HEK293 (cell line): ENCODE results near the gene POU2AF1.

ENCODE experiments used
- CTCF ChIA-PET: fragments of 350-600 bp; formaldehyde crosslinking; extraction: SDS; loops from one replicate; lab custom pipeline; 2021; ENCODE audit warnings: antibody characterized with exemption; lab: Yijun Ruan, JAX
- POLR2A ChIA-PET: fragments of 300-600 bp; formaldehyde crosslinking; extraction: SDS; loops from one replicate; lab custom pipeline; 2020; ENCODE audit warnings: antibody characterized with exemption, inconsistent platforms; lab: Yijun Ruan, JAX
- H3K27ac ChIP-seq: fragments of 200-500 bp; sonication (Bioruptor generic); 2 replicates; pipeline ENCODE4 v1.5.1; 2014; ENCODE audit warnings: low read depth, low read length, control low read depth, inconsistent platforms; ENCODE audit errors: extremely low read depth
- H3K36me3 ChIP-seq, 2 experiments: fragments of 200-500 bp in 1 of 2; sonication (Bioruptor generic) in 1 of 2; 1 replicate in 1 of 2; 2 replicates in 1 of 2; pipeline ENCODE4 v1.5.1; 2014 to 2017; ENCODE audit warnings: inconsistent platforms in 2 of 2, low read length in 2 of 2; ENCODE audit not compliant: control insufficient read depth in 2 of 2, insufficient read depth in 1 of 2
- H3K4me1 ChIP-seq: fragments of 200-500 bp; sonication (Bioruptor generic); 2 replicates; pipeline ENCODE4 v1.5.1; 2014; ENCODE audit warnings: mild to moderate bottlenecking, low read length, inconsistent platforms; ENCODE audit not compliant: control insufficient read depth, insufficient read depth
- H3K4me3 ChIP-seq: 2 replicates; pipeline ENCODE4 v1.5.1; 2011; ENCODE audit warnings: low read depth, mild to moderate bottlenecking, control low read depth, low read length, moderate library complexity
- H3K9me3 ChIP-seq: fragments of 200-500 bp; sonication (Bioruptor generic); 2 replicates; pipeline ENCODE4 v1.5.1; 2014; ENCODE audit warnings: low read depth, low read length, inconsistent platforms; ENCODE audit not compliant: control insufficient read depth, insufficient read depth
- FEZF1 ChIP-seq: fragments of 450-650 bp; formaldehyde crosslinking; IDR thresholded peaks from 2 replicates; pipeline ENCODE4 v1.5.1; 2016; ENCODE audit warnings: missing biosample characterization, missing genetic modification characterization
- GLIS2 ChIP-seq: fragments of 450-650 bp; formaldehyde crosslinking; IDR thresholded peaks from 2 replicates; pipeline ENCODE4 v1.5.1; 2016; ENCODE audit warnings: missing biosample characterization, missing genetic modification characterization
- IKZF3 ChIP-seq: fragments of 450-650 bp; IDR thresholded peaks from 2 replicates; pipeline ENCODE4 v1.5.0; 2018; ENCODE audit warnings: missing biosample characterization, mild to moderate bottlenecking, missing genetic modification characterization, moderate library complexity
- KLF1 ChIP-seq: fragments of 450-650 bp; formaldehyde crosslinking; IDR thresholded peaks from 2 replicates; pipeline ENCODE4 v1.5.1; 2016; ENCODE audit warnings: missing biosample characterization, missing genetic modification characterization
- TRIM28 ChIP-seq: IDR thresholded peaks from 2 replicates; pipeline ENCODE4 v1.6.1; 2011; ENCODE audit warnings: low read length, control low read depth, borderline replicate concordance
- WT1 ChIP-seq: fragments of 450-650 bp; formaldehyde crosslinking; IDR thresholded peaks from 2 replicates; pipeline ENCODE4 v1.5.1; 2016; ENCODE audit warnings: missing biosample characterization, missing genetic modification characterization
- ZNF112 ChIP-seq: fragments of 450-650 bp; formaldehyde crosslinking; IDR thresholded peaks from 2 replicates; pipeline ENCODE4 v1.5.0; 2017; ENCODE audit warnings: missing biosample characterization, missing genetic modification characterization
- ZNF121 ChIP-seq: fragments of 450-650 bp; formaldehyde crosslinking; IDR thresholded peaks from 2 replicates; pipeline ENCODE4 v1.5.1; 2016; ENCODE audit warnings: missing biosample characterization, missing genetic modification characterization
- ZNF184 ChIP-seq: fragments of 450-650 bp; IDR thresholded peaks from 2 replicates; pipeline ENCODE4 v1.5.1; 2018; ENCODE audit warnings: missing biosample characterization, mild to moderate bottlenecking, missing genetic modification characterization
- ZNF2 ChIP-seq: fragments of 450-650 bp; formaldehyde crosslinking; IDR thresholded peaks from 2 replicates; pipeline ENCODE4 v1.5.1; 2016; ENCODE audit warnings: missing biosample characterization, missing genetic modification characterization
- ZNF223 ChIP-seq: fragments of 450-650 bp; formaldehyde crosslinking; IDR thresholded peaks from 2 replicates; pipeline ENCODE4 v1.5.1; 2016; ENCODE audit warnings: missing biosample characterization, missing genetic modification characterization
- ZNF350 ChIP-seq: fragments of 450-650 bp; formaldehyde crosslinking; IDR thresholded peaks from 2 replicates; pipeline ENCODE4 v1.5.0; 2017; ENCODE audit warnings: missing biosample characterization, mild to moderate bottlenecking, missing genetic modification characterization
- ZNF37A ChIP-seq: fragments of 450-650 bp; IDR thresholded peaks from 2 replicates; pipeline ENCODE4 v1.5.1; 2018; ENCODE audit warnings: missing biosample characterization, missing genetic modification characterization
- ZNF426 ChIP-seq: fragments of 450-650 bp; formaldehyde crosslinking; IDR thresholded peaks from 2 replicates; pipeline ENCODE4 v1.5.1; 2017; ENCODE audit warnings: missing biosample characterization, missing genetic modification characterization, mild to moderate bottlenecking, inconsistent platforms, moderate library complexity
- ZNF473 ChIP-seq: fragments of 450-650 bp; formaldehyde crosslinking; IDR thresholded peaks from 2 replicates; pipeline ENCODE4 v1.5.1; 2017; ENCODE audit warnings: missing biosample characterization, missing genetic modification characterization
- ZNF561 ChIP-seq: fragments of 450-650 bp; IDR thresholded peaks from 2 replicates; pipeline ENCODE4 v1.5.1; 2018; ENCODE audit warnings: missing biosample characterization, missing genetic modification characterization, borderline replicate concordance
- ZNF621 ChIP-seq: fragments of 450-650 bp; formaldehyde crosslinking; IDR thresholded peaks from 2 replicates; pipeline ENCODE4 v1.5.1; 2017; ENCODE audit warnings: missing biosample characterization, missing genetic modification characterization
- ZNF677 ChIP-seq: fragments of 450-650 bp; IDR thresholded peaks from 2 replicates; pipeline ENCODE4 v1.5.0; 2018; ENCODE audit warnings: missing biosample characterization, mild to moderate bottlenecking, missing genetic modification characterization, moderate library complexity
- TF ChIP-seq, protein P1 (sequence below): fragments of 450-650 bp; formaldehyde crosslinking; IDR thresholded peaks from 2 replicates; pipeline ENCODE4 v1.5.1; 2016; ENCODE audit warnings: missing biosample characterization, missing genetic modification characterization, borderline replicate concordance
- TF ChIP-seq, protein P2 (sequence below): fragments of 450-650 bp; formaldehyde crosslinking; IDR thresholded peaks from 2 replicates; pipeline ENCODE4 v1.5.1; 2016; ENCODE audit warnings: missing biosample characterization, missing genetic modification characterization
- TF ChIP-seq, protein P3 (sequence below): fragments of 450-650 bp; formaldehyde crosslinking; IDR thresholded peaks from 2 replicates; pipeline ENCODE4 v1.5.1; 2016; ENCODE audit warnings: missing biosample characterization, missing genetic modification characterization, low read depth
- TF ChIP-seq, protein P4 (sequence below): fragments of 450-650 bp; formaldehyde crosslinking; IDR thresholded peaks from 2 replicates; pipeline ENCODE4; 2016; ENCODE audit warnings: missing biosample characterization, missing genetic modification characterization
- TF ChIP-seq, protein P5 (sequence below): sonication (generic); formaldehyde crosslinking; IDR thresholded peaks from 2 replicates; pipeline ENCODE4 v1.8.1; 2022; ENCODE audit warnings: mild to moderate bottlenecking, moderate library complexity, missing genetic modification reagents

The POU2AF1 gene

DNA sequence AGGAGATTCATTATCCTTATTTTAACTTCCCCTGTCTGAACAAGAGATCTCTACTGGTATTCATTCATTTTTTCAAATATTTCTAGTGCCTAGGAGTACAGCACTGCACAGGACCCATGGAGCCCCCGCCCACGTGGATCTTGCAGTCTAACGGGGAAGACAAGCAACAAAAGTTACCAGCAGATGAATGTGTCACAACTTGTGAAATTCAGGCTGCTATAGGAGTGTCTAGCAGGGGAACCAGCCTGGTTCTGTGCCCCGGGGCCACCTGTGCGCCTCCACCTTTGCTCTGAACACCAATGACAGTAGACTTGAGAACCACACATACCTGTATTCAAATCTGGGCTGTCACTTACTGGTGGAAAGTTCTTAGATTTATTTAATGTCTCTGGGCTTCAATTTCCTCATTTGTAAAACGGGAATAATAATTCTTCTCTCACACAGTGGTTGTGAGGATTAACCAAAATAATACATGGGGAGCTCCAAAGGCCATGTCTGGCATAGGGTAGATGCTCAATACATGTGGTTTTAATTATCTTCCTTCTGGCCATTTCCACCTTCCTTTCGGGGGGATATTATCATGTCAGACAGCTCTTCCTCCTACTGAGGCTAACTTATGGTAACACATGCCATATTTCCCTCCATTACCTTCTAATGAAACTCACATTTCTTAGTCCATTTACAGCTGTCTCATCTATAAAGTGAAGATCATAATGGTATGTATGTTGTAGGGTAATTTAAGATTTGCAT, 17.8 kb downstream of the POU2AF1 start (continued):
- TF ChIP-seq, protein P1, sequence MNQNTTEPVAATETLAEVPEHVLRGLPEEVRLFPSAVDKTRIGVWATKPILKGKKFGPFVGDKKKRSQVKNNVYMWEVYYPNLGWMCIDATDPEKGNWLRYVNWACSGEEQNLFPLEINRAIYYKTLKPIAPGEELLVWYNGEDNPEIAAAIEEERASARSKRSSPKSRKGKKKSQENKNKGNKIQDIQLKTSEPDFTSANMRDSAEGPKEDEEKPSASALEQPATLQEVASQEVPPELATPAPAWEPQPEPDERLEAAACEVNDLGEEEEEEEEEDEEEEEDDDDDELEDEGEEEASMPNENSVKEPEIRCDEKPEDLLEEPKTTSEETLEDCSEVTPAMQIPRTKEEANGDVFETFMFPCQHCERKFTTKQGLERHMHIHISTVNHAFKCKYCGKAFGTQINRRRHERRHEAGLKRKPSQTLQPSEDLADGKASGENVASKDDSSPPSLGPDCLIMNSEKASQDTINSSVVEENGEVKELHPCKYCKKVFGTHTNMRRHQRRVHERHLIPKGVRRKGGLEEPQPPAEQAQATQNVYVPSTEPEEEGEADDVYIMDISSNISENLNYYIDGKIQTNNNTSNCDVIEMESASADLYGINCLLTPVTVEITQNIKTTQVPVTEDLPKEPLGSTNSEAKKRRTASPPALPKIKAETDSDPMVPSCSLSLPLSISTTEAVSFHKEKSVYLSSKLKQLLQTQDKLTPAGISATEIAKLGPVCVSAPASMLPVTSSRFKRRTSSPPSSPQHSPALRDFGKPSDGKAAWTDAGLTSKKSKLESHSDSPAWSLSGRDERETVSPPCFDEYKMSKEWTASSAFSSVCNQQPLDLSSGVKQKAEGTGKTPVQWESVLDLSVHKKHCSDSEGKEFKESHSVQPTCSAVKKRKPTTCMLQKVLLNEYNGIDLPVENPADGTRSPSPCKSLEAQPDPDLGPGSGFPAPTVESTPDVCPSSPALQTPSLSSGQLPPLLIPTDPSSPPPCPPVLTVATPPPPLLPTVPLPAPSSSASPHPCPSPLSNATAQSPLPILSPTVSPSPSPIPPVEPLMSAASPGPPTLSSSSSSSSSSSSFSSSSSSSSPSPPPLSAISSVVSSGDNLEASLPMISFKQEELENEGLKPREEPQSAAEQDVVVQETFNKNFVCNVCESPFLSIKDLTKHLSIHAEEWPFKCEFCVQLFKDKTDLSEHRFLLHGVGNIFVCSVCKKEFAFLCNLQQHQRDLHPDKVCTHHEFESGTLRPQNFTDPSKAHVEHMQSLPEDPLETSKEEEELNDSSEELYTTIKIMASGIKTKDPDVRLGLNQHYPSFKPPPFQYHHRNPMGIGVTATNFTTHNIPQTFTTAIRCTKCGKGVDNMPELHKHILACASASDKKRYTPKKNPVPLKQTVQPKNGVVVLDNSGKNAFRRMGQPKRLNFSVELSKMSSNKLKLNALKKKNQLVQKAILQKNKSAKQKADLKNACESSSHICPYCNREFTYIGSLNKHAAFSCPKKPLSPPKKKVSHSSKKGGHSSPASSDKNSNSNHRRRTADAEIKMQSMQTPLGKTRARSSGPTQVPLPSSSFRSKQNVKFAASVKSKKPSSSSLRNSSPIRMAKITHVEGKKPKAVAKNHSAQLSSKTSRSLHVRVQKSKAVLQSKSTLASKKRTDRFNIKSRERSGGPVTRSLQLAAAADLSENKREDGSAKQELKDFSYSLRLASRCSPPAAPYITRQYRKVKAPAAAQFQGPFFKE (tag by site-specific recombination) = no peak
- TF ChIP-seq, protein P2, sequence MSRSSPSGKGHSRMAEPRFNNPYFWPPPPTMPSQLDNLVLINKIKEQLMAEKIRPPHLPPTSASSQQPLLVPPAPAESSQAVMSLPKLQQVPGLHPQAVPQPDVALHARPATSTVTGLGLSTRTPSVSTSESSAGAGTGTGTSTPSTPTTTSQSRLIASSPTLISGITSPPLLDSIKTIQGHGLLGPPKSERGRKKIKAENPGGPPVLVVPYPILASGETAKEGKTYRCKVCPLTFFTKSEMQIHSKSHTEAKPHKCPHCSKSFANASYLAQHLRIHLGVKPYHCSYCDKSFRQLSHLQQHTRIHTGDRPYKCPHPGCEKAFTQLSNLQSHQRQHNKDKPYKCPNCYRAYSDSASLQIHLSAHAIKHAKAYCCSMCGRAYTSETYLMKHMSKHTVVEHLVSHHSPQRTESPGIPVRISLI (tag by site-specific recombination) = no peak
- TF ChIP-seq ZNF184 (tag by site-specific recombination) (no peak), ZNF37A (tag by site-specific recombination) (no peak), FEZF1 (tag by site-specific recombination) (no peak), ZNF561 (no peak), GLIS2 (tag by site-specific recombination) (no peak), ZNF677 (tag by site-specific recombination) (no peak), ZNF121 (tag by site-specific recombination) (no peak), TRIM28 (no peak), ZNF473 (no peak), ZNF2 (no peak)
- TF ChIP-seq, protein P3, sequence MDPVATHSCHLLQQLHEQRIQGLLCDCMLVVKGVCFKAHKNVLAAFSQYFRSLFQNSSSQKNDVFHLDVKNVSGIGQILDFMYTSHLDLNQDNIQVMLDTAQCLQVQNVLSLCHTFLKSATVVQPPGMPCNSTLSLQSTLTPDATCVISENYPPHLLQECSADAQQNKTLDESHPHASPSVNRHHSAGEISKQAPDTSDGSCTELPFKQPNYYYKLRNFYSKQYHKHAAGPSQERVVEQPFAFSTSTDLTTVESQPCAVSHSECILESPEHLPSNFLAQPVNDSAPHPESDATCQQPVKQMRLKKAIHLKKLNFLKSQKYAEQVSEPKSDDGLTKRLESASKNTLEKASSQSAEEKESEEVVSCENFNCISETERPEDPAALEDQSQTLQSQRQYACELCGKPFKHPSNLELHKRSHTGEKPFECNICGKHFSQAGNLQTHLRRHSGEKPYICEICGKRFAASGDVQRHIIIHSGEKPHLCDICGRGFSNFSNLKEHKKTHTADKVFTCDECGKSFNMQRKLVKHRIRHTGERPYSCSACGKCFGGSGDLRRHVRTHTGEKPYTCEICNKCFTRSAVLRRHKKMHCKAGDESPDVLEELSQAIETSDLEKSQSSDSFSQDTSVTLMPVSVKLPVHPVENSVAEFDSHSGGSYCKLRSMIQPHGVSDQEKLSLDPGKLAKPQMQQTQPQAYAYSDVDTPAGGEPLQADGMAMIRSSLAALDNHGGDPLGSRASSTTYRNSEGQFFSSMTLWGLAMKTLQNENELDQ (tag by site-specific recombination) = no peak
- TF ChIP-seq, protein P4, sequence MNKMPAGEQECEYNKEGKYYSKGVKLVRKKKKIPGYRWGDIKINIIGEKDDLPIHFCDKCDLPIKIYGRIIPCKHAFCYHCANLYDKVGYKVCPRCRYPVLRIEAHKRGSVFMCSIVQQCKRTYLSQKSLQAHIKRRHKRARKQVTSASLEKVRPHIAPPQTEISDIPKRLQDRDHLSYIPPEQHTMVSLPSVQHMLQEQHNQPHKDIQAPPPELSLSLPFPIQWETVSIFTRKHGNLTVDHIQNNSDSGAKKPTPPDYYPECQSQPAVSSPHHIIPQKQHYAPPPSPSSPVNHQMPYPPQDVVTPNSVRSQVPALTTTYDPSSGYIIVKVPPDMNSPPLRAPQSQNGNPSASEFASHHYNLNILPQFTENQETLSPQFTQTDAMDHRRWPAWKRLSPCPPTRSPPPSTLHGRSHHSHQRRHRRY (tag by site-specific recombination) = no peak
- TF ChIP-seq, all 188 proteins: peak for 0

DNA sequence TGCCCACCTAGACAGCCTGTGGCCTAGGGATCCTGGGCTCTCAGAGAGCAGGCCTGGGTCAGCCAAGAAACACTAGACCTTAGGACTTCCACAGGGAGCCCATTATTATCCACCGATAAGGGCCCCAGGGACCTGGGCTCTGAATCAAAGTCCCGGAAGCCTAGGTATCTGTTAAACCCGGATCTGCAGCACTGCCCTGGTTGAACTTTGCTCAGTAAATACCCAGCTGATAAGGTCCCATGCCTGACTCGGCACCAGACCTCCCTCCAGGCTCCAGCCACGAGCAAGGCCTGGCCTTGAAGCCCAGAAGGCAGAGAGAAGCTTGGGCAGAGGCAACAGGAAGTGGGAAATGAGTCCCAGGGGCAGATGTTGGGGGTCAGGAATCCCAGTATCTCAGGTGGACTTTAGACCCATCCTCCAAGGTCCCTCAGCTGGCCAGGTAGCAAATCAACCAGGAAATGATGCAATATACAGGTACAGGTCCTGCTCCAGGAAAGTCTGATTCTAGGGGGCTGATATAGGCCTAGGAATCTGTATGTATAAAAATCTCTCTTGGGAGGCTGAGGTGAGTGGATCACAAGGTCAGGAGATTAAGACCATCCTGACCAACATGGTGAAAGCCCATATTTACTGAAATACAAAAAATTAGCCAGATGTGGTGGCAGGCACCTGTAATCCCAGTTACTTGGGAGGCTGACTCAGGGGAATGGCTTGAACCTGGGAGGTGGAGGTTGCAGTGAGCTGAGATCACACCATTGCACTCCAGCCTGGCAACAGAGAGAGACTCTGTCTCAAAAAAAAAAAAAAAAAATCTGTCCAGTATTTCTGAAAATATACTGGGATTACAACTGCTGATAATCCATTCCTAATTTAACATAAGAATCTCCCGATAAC, 18.7 kb downstream of the POU2AF1 start:
- Histone ChIP-seq H3K36me3 (no peaks in the 10 kb centered on the region), H3K9me3 (no peaks in the 10 kb centered on the region), H3K4me3 (no peak overlapping the region), H3K4me1 (no peaks in the 10 kb centered on the region), H3K27ac (no peak overlapping the region)
- ChIA-PET POLR2A (no interaction called here), CTCF (interaction anchor here (1.0 kb wide), 1 partner anchor 78 kb away, joined by 3 read pairs; no protein-coding TSS in a partner anchor)
- TF ChIP-seq, protein P5, sequence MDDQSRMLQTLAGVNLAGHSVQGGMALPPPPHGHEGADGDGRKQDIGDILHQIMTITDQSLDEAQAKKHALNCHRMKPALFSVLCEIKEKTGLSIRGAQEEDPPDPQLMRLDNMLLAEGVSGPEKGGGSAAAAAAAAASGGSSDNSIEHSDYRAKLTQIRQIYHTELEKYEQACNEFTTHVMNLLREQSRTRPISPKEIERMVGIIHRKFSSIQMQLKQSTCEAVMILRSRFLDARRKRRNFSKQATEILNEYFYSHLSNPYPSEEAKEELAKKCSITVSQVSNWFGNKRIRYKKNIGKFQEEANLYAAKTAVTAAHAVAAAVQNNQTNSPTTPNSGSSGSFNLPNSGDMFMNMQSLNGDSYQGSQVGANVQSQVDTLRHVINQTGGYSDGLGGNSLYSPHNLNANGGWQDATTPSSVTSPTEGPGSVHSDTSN = no peak
- no peak for TF ChIP-seq ZNF621
- no peak for TF ChIP-seq ZNF112 (tag by site-specific recombination)
- TF ChIP-seq WT1 (tag by site-specific recombination) = no peak
- TF ChIP-seq IKZF3 (tag by site-specific recombination) = no peak
- TF ChIP-seq ZNF350 = no peak
- no peak for TF ChIP-seq ZNF223
- no peak for TF ChIP-seq KLF1 (tag by site-specific recombination)
- TF ChIP-seq ZNF426 = no peak
- no peak for TF ChIP-seq ZNF37A (tag by site-specific recombination)
